Activated CD4-positive, alpha-beta T cell treated with anti-CD3 and anti-CD28 coated beads, Interleukin-2, Interleukin-4, amounts not matched to agents 100 ng/mL and 50 ng/mL, durations not matched to agents 16 hours and 8 hours (primary cell): ENCODE results near the gene MEIS1.

Source experiments
- DNase-seq: peaks from one replicate; pipeline ENCODE4 v3.0.0-alpha.2; 2020; ENCODE audit warnings: low spot score

MEIS1 gene

GRCh38 chr2:66443979-66444861 lies 9.3 kb downstream of the MEIS1 start:
- no peak for DNase-seq

- DNase-seq = no peak
Observed at GRCh38 chr2:66445076-66445924, 10.4 kb downstream of the MEIS1 start.

- DNase-seq = no peak
Observed at GRCh38 chr2:66445925-66446871, 11.3 kb downstream of the MEIS1 start.

GRCh38 chr2:66446941-66447340 lies 12.0 kb downstream of the MEIS1 start:
- DNase-seq = no peak

- no peak for DNase-seq
Observed at GRCh38 chr2:66447677-66448076, 12.8 kb downstream of the MEIS1 start.

GRCh38 chr2:66448136-66448991 lies 13.4 kb downstream of the MEIS1 start:
- DNase-seq = no peak

- no peak for DNase-seq
Observed at GRCh38 chr2:66452214-66452613, 17.3 kb downstream of the MEIS1 start.

GRCh38 chr2:66452917-66453316 lies 18.0 kb downstream of the MEIS1 start:
- DNase-seq = no peak

GRCh38 chr2:66455490-66455889 lies 20.6 kb downstream of the MEIS1 start:
- DNase-seq = no peak

- DNase-seq = no peak
Observed at GRCh38 chr2:66456183-66457041, 21.5 kb downstream of the MEIS1 start.

GRCh38 chr2:66457545-66457944 lies 22.6 kb downstream of the MEIS1 start:
- no peak for DNase-seq

- no peak for DNase-seq
Observed at GRCh38 chr2:66460031-66460430, 25.1 kb downstream of the MEIS1 start.

GRCh38 chr2:66461001-66461663 lies 26.2 kb downstream of the MEIS1 start:
- no peak for DNase-seq

- DNase-seq = no peak
Observed at GRCh38 chr2:66461664-66462500, 27.0 kb downstream of the MEIS1 start.

- DNase-seq = no peak
Observed at GRCh38 chr2:66462501-66462825, 27.5 kb downstream of the MEIS1 start.

GRCh38 chr2:66463206-66463755 lies 28.4 kb downstream of the MEIS1 start:
- no peak for DNase-seq

GRCh38 chr2:66464930-66465637 lies 30.2 kb downstream of the MEIS1 start:
- no peak for DNase-seq

GRCh38 chr2:66466433-66466832 lies 31.5 kb downstream of the MEIS1 start:
- no peak for DNase-seq
